Head of caudate nucleus (tissue), 42 donors: ENCODE data around the gene GCAT.

Source experiments
- DNase-seq, 42 donors: peaks; one replicate each; pipeline versions ENCODE4 v3.0.0 to v3.0.0-alpha.2; 2020 to 2021; ENCODE audit warnings: mixed read lengths in 7 of 42
- intact Hi-C: fragments of 100-400 bp; cut with DNase I; formaldehyde crosslinking; loops from one replicate; pipeline ENCODE4 v1.15.0; 2022

The GCAT gene

GRCh38 chr22:37804881-37805809, 2.6 kb upstream of the GCAT start:
- intact Hi-C loops: loop anchor here (5.0 to 10.0 kb wide), 2 partner anchors 42 to 140 kb away; partner anchors contain the start of gene EIF3L
- DNase-seq: peak; percentile 79 to 96 (median 92)

GRCh38 chr22:37805810-37806277, 1.9 kb upstream of the GCAT start:
- intact Hi-C loops: loop anchor here (5.0 to 10.0 kb wide), 2 partner anchors 41 to 141 kb away; partner anchors contain the start of gene EIF3L
- DNase-seq: no peak

GRCh38 chr22:37806409-37807333, 1.1 kb upstream of the GCAT start:
- peak in 7 of 42 donors; percentile 20 to 55 (median 42) for DNase-seq

GRCh38 chr22:37808294-37808657, 542 bp downstream of the GCAT start:
- intact Hi-C loops: loop anchor here (5.0 to 10.0 kb wide), 2 partner anchors 39 to 143 kb away; partner anchors contain the start of gene EIF3L
- no peak for DNase-seq

More at GRCh38 chr22:37806409-37807333, 1.1 kb upstream of the GCAT start:
- intact Hi-C loops: loop anchor here (5.0 to 10.0 kb wide), 2 partner anchors 41 to 142 kb away; partner anchors contain the start of gene EIF3L

GRCh38 chr22:37809672-37810333, 2.1 kb downstream of the GCAT start:
- intact Hi-C loops: loop anchor here (5.0 to 10.0 kb wide), 3 partner anchors 37 to 155 kb away; partner anchors contain the start of gene EIF3L
- no peak for DNase-seq

- DNase-seq: no peak
- intact Hi-C loops: loop anchor here (10.0 kb wide), 1 partner anchor 153 kb away; no protein-coding TSS in a partner anchor
These were observed 4.1 kb downstream of the GCAT start for GRCh38 chr22:37811867-37812266.

GRCh38 chr22:37812869-37813678, 5.3 kb downstream of the GCAT start:
- no peak for DNase-seq
- intact Hi-C loops: loop anchor here (10.0 kb wide), 1 partner anchor 152 kb away; no protein-coding TSS in a partner anchor

- no peak for DNase-seq
- intact Hi-C loops: loop anchor here (10.0 kb wide), 1 partner anchor 149 kb away; no protein-coding TSS in a partner anchor
These were observed 7.9 kb downstream of the GCAT start for GRCh38 chr22:37815593-37815992.

GRCh38 chr22:37816543-37817180, 8.9 kb downstream of the GCAT start:
- intact Hi-C loops: loop anchor here (10.0 kb wide), 1 partner anchor 148 kb away; no protein-coding TSS in a partner anchor

GRCh38 chr22:37817705-37818408, 10.1 kb downstream of the GCAT start:
- peak; percentile 55 to 95 (median 87) for DNase-seq
- intact Hi-C loops: loop anchor here (2.0 to 10.0 kb wide), 2 partner anchors 45 to 147 kb away; no protein-coding TSS in a partner anchor

More at GRCh38 chr22:37816543-37817180, 8.9 kb downstream of the GCAT start:
- no peak for DNase-seq

- peak in 41 of 42 donors; percentile 40 to 75 (median 58) for DNase-seq
- intact Hi-C loops: loop anchor here (2.0 to 10.0 kb wide), 2 partner anchors 44 to 146 kb away; no protein-coding TSS in a partner anchor
These were observed 10.8 kb downstream of the GCAT start for GRCh38 chr22:37818409-37819104.

- DNase-seq: no peak
- intact Hi-C loops: loop anchor here (2.0 to 10.0 kb wide), 2 partner anchors 44 to 146 kb away; no protein-coding TSS in a partner anchor
These were observed 11.3 kb downstream of the GCAT start for GRCh38 chr22:37819105-37819433.

- intact Hi-C loops: no loop called here
These were observed 12.6 kb downstream of the GCAT start for GRCh38 chr22:37820350-37820749.

GRCh38 chr22:37822079-37822833, 14.5 kb downstream of the GCAT start:
- intact Hi-C loops: no loop called here

More at GRCh38 chr22:37820350-37820749, 12.6 kb downstream of the GCAT start:
- DNase-seq: no peak

More at GRCh38 chr22:37822079-37822833, 14.5 kb downstream of the GCAT start:
- DNase-seq: no peak
